ENCODE data around the gene RC3H1. TPM values are rescaled to one million over a fixed set of nuclear protein-coding genes. Genes with fewer than 3 reads are reported as not detected.
"Not testable (repeated sequence)": the region's sequence is repeated elsewhere in the genome, so short reads cannot be mapped to it uniquely, and the experiment has no call there.

RC3H1 gene
- total and polyA plus RNA-seq, 3 donors from 2014 or later, result 14.3 to 40.9 (median 39.8) TPM

GRCh38 chr1:173988068-173988467 lies 34.1 kb downstream of the RC3H1 start:
- Histone ChIP-seq H3K36me3 (ENCODE audit: low read depth, missing control alignments) (no peaks in the 10 kb centered on the region), H3K27me3 (no peaks in the 10 kb centered on the region), H3K4me1 (no peaks in the 10 kb centered on the region), H3K27ac (no peak overlapping the region), H3K4me3 (no peak overlapping the region), H3K9me3 (no peaks in the 10 kb centered on the region)
- no peak for DNase-seq
- no peak for TF ChIP-seq POLR2A (IDR thresholded peaks at IDR 0.05)
- intact Hi-C loops (cut with DNase I; ENCODE audit: low total_unique reads), result no loop called here

- Histone ChIP-seq H3K9me3 (no peaks in the 10 kb centered on the region), H3K4me1 (no peaks in the 10 kb centered on the region), H3K4me3 (no peak overlapping the region), H3K36me3 (ENCODE audit: low read depth, missing control alignments) (no peaks in the 10 kb centered on the region), H3K27me3 (no peaks in the 10 kb centered on the region), H3K27ac (no peak overlapping the region)
- intact Hi-C loops (cut with DNase I; ENCODE audit: low total_unique reads), result no loop called here
- DNase-seq, result no peak
- no peak for TF ChIP-seq POLR2A (IDR thresholded peaks at IDR 0.05)
- no peak for TF ChIP-seq CTCF (IDR thresholded peaks at IDR 0.05)
- WGBS, 2 donors, result 60 to 63% methylated on average over 3 of the region's 3 CpGs
Observed at GRCh38 chr1:173986951-173987350, 35.2 kb downstream of the RC3H1 start.

GRCh38 chr1:173970252-173970651 lies 51.9 kb downstream of the RC3H1 start:
- no peak overlapping the region for H3K4me3 ChIP-seq
- intact Hi-C loops (cut with DNase I; ENCODE audit: low total_unique reads), result no loop called here
- no peak overlapping the region for H3K27ac ChIP-seq
- no peaks in the 10 kb centered on the region for H3K4me1 ChIP-seq
- no peaks in the 10 kb centered on the region for H3K27me3 ChIP-seq
- no peaks in the 10 kb centered on the region for H3K36me3 ChIP-seq (ENCODE audit: low read depth, missing control alignments)
- 80 to 85% methylated on average over 3 of the region's 3 CpGs for WGBS, 2 donors
- no peak for TF ChIP-seq CTCF (IDR thresholded peaks at IDR 0.05)
- no peak for TF ChIP-seq POLR2A (IDR thresholded peaks at IDR 0.05)
- no peak for DNase-seq
- H3K9me3 ChIP-seq, result no peaks in the 10 kb centered on the region

GRCh38 chr1:173965896-173966295 lies 56.3 kb downstream of the RC3H1 start:
- H3K36me3 ChIP-seq (ENCODE audit: low read depth, missing control alignments); H3K4me1 ChIP-seq; H3K4me3 ChIP-seq; DNase-seq; H3K27ac ChIP-seq; H3K9me3 ChIP-seq; H3K27me3 ChIP-seq; intact Hi-C loops (cut with DNase I; ENCODE audit: low total_unique reads): not testable (repeated sequence)
- 95 to 98% methylated on average over 5 of the region's 5 CpGs for WGBS, 2 donors

- Histone ChIP-seq H3K36me3 (ENCODE audit: low read depth, missing control alignments) (no peaks in the 10 kb centered on the region), H3K27me3 (no peaks in the 10 kb centered on the region), H3K4me3 (no peak overlapping the region), H3K9me3 (no peaks in the 10 kb centered on the region), H3K27ac (no peak overlapping the region), H3K4me1 (no peaks in the 10 kb centered on the region)
- 69 to 78% methylated on average over 1 of the region's 1 CpG for WGBS, 2 donors
- TF ChIP-seq CTCF (IDR thresholded peaks at IDR 0.05), result no peak
- TF ChIP-seq POLR2A (IDR thresholded peaks at IDR 0.05), result no peak
- intact Hi-C loops (cut with DNase I; ENCODE audit: low total_unique reads), result no loop called here
- DNase-seq, result no peak
Observed at GRCh38 chr1:173963477-173963876, 58.7 kb downstream of the RC3H1 start.

- intact Hi-C loops (cut with DNase I; ENCODE audit: low total_unique reads), result no loop called here
- H3K36me3 ChIP-seq (ENCODE audit: low read depth, missing control alignments), result no peaks in the 10 kb centered on the region
- DNase-seq, result no peak
- H3K27ac ChIP-seq, result no peak overlapping the region
- WGBS, 2 donors, result 73 to 79% methylated on average over 5 of the region's 5 CpGs
- no peaks in the 10 kb centered on the region for H3K27me3 ChIP-seq
- no peak overlapping the region for H3K4me3 ChIP-seq
- no peaks in the 10 kb centered on the region for H3K9me3 ChIP-seq
- H3K4me1 ChIP-seq, result no peaks in the 10 kb centered on the region
- TF ChIP-seq CTCF (IDR thresholded peaks at IDR 0.05), result no peak
- TF ChIP-seq POLR2A (IDR thresholded peaks at IDR 0.05), result no peak
Observed at GRCh38 chr1:173960625-173961024, 61.5 kb downstream of the RC3H1 start.

Data from testis (tissue), 3 donors.